HG03575 (cell line): ENCODE results near the gene PIGP.
"Not testable (repeated sequence)": the region's sequence is repeated elsewhere in the genome, so short reads cannot be mapped to it uniquely, and the experiment has no call there.

ENCODE experiments used
- ATAC-seq: cut with Tn5 transposase; IDR thresholded peaks from one replicate; pipeline ENCODE4 v1.9.1; 2021; ENCODE audit not compliant: unreplicated experiment, insufficient number of reproducible peaks, low FRiP score; ENCODE audit errors: extremely low read depth

Gene PIGP

DNA sequence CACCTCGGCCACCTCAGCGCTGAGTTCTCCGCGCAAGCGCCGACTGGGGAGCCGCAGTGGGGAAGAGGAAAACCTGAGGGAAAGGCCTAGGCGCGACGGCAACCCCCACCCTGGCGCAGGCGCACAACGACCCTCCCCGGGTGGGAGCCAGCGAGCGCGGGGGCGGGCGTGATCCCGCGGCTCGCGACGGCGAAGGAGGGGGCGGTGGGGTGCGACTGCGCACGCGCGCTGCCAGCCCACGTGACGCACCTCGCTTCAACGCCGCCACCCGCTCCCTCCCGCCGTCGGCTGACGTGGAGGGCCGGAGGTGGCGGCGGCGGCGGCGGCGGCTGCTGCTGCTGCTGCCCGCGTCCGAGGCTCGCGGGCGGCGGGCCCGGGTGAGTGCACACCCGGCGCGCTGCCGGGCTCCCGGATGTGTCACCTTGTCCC lies at the start of gene PIGP, which contains the start of gene TTC3:
Gene PIGP, minus strand, starts transcription at position 84 of the 429 bp plus-strand sequence. CDS start 556 bp downstream, outside the sequence.
Gene TTC3, plus strand, starts transcription at position 267 of the 429 bp plus-strand sequence. CDS start 14,004 bp downstream, outside the sequence.
- no peak for ATAC-seq

DNA sequence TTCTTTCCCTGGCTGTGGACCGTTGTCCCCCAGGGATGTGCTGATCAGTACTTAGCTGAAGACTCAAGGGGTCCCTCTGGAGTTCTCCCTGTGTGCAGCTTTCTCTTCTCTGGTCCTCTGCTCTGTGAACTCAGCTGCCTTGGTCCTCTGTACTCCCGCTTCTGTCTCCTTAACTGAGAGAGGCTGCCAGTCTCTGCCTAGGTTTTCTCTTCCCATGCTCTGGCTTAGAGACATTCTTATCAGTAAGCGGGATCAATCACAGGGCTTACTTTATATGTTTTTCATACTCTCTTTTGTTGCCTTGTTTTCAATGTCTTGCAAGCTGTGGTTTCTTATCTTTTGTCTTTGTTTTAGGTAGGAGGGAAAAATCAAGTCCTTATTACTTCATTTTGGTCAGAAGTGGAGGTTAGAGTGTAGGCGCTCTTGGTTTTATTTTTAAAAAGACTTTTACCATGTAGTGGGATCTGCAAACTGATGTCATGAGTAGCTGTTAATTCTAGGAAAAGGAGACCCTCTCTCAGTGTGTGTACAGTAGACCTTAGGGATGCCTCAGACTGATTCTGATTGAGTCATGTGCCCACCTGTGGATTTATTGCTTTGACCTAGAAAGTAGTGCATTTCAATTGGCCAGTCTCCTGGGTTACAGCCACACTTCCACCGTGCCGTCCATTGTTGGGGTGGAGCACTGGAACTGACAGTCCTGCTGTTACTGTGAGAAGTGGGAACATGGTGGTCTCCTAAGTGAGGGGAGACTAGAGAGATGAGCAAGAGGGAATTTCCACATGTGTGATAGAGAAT lies 46.7 kb upstream of the PIGP start:
- ATAC-seq: no peak

DNA sequence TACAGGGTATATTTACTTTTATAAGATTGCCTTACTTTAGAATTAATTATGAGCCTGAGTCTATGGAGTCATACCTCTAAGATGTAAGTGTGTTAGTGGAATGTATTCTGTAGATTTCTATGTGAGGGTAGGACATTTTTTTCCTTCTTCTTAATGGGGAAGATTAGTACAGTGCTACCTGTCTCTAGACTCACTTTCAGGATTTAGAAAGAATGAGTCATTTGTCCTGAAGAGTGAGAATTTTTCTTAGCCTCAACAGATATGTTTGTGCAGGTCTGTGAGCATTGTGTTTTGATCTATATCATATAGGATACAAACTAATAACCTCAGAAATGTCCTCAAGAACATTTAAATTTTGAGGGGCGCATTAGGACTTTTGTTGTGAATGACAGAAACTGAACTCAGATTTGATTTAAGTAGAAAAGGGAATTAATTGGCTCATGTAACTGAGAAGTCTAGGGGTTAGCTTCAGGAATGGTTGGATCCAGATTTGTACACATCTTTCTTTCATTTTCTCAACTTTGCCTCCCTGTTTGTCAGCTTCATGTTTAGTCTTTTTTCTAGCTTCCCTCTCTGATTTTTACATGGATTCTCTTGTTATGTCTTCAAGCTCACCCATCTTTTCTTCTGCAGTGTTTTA lies 45.4 kb upstream of the PIGP start:
- ATAC-seq: no peak

DNA sequence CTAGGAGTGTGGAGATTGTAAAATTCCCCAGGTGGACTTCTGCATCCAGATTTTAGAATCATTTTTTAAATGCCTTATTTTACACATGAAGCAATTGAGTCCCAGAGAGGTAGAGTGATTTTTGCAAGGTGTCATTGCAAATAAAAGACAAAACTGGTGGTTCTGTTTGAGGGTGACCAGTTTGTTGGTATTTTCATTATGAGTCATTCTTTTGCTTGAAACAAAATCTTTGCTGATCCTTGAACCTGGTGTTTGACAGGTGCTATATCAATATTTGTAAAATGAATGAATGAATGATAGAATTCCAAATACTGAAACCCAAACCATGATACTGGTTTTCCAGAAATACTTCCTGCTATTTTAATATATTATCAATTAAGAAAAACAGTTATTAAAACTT lies 44.3 kb upstream of the PIGP start:
- ATAC-seq: no peak

DNA sequence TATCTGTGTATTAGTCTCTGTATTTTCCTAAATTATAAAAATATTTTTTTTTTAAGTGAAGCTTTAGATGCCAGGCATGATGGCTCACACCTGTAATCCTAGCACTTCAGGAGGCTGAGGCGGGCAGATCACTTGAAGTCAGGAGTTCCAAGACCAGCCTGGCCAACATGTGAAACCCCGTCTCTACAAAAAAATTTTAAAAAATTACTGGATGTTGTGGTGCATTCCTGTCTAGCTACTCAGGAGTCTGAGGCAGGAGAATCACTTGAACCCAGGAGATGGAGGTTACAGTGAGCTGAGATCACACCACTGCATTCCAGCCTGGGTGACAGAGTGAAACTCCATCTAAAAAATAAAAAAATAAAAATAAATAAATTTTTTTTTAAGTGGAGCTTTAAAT lies 43.6 kb upstream of the PIGP start:
- not testable (repeated sequence) for ATAC-seq

DNA sequence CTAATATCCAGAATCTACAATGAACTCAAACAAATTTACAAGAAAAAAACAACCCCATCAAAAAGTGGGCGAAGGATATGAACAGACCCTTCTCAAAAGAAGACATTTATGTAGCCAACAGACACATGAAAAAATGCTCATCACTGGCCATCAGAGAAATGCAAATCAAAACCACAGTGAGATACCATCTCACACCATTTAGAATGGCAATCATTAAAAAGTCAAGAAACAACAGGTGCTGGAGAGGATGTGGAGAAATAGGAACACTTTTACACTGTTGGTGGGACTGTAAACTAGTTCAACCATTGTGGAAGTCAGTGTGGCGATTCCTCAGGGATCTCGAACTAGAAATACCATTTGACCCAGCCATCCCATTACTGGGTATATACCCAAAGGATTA lies 41.4 kb upstream of the PIGP start:
- not testable (repeated sequence) for ATAC-seq

DNA sequence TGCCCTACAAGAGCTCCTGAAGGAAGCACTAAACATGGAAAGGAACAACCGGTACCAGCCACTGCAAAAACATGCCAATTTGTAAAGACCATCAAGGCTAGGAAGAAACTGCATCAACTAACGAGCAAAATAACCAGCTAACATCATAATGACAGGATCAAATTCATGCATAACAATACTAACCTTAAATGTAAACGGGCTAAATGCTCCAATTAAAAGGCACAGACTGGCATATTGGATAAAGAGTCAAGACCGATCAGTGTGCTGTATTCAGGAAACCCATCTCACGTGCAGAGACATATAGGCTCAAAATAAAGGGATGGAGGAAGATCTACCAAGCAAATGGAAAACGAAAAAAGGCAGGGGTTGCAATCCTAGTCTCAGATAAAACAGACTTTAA lies 38.2 kb upstream of the PIGP start:
- not testable (repeated sequence) for ATAC-seq

DNA sequence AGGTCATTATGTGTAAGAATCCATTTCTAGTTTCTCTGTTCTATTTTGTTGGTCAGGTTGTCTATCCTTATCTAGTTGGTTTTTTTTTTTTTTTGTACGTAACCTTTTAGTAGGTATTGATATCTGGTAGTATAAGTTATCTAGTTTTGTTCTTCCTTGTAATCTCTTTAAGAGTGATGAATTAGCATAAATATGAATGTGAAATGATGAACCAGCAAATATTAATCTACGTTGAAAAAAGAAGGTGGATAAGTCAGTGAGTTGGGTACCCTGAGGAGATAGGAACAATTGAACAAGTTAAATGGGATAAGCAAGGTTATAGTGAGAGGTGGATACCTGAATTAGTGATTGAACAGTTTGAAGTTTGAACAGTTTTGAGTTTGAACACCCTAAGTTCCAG lies 34.1 kb upstream of the PIGP start:
- ATAC-seq: no peak

DNA sequence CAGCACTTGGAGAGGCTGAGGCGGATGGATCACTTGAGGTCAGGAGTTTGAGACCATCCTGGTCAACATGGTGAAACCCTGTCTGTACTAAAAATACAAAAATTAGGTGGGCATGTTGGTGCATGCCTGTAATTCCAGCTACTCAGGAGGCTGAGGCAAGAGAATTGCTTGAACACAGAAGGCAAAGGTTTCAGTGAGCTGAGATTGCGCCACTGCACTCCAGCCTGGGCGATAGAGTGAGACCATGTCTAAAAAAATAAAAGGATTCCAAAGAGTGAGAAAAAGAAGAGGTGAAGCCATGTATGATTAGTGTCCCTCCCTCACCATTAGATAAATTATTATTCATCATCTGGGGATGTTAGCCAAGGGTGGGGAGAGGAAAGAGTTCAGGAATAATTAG lies 29.9 kb upstream of the PIGP start:
- ATAC-seq: not testable (repeated sequence)

DNA sequence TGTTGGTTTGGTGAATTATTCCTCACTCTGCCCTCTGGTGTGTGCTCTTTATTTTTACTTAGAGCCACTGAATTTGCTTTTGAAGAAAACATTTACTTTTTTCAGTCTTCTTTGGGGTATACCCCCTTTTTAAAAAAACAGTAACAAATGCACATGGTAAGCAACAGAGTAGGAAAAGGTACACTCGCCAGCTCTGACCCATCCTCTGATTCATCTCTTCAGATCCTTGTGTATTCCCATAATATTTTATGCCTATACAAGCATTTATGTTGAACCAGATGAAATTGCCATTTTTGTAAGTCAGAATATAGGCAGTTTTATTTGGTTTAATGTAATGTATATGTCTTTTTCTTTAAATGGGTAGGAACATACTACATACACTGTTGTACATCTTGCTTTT lies 28.5 kb upstream of the PIGP start:
- no peak for ATAC-seq

DNA sequence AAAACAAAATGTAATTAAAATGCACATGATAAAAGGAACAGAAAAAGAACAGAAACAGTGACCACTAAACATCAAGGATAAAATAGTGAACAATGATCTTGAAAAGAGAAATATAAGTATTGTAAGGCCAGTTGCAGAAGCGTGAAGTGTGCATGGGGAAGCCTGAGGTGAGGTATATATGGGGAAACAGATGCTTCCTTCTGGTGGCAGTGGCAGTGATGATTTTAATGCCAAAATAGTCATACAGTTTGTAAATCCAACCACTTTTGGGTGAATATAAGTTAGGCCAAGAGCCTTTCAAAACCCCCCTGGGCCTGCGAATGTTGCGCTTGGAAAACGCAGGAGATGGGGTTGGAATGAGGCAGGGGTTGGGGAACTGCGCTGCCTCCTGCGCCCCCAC lies 27.4 kb upstream of the PIGP start:
- ATAC-seq: no peak

DNA sequence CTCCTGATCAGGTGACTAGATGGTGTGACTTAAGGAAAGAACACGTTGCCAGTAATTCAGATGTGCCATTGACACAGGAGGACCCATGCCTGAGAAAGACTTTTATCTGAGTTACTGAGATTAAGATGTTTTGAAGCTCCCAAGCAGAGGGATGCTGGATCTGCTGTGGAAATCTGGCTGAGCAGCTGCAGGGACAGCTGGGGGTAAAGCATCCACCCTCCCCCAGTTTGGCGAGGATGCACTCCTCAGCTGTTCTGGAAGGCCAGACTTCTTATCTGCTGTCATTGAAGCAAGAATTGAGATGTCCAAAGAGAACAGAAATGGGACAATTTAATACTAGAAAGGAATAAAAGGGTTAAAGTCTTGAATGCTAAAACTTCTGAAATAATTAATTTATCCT lies 25.9 kb upstream of the PIGP start:
- ATAC-seq: no peak

DNA sequence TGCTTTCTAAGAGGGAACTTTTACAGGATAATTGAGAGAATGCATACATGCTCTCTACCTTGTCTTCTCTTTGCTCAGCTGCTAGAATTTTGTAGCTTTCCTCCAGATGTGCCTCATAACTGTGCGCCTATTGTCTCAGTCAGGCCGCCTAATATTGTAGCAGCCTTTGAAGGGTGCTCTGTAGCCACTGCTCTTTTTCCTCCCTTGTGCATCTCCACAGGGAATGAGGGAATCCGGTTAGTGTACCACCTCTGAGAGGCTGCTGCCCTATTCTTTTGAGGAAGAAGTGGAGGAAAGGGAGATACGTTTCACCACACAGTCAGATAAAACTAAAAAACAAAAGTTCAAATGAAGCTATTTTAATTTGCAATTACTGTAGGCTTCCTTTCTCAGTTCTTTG lies 22.9 kb upstream of the PIGP start:
- ATAC-seq: no peak

DNA sequence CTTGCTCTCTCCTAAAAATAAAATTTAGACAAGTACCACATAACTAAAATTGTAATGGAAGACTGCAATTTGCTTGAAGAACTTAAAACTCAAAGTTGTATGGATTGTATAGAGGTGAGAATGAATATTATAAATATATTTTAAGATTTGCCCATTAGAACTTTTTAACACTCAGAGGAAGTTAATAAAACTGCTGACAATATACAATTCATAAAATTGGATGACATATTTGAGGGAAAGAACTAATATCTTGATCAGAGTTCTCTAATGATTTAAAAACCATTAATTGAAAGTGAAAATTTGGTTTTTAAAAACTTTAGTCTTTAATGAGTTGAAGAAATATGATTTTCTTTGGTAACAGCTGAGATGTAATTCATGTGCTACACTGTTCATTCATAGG lies 21.1 kb upstream of the PIGP start:
- no peak for ATAC-seq

DNA sequence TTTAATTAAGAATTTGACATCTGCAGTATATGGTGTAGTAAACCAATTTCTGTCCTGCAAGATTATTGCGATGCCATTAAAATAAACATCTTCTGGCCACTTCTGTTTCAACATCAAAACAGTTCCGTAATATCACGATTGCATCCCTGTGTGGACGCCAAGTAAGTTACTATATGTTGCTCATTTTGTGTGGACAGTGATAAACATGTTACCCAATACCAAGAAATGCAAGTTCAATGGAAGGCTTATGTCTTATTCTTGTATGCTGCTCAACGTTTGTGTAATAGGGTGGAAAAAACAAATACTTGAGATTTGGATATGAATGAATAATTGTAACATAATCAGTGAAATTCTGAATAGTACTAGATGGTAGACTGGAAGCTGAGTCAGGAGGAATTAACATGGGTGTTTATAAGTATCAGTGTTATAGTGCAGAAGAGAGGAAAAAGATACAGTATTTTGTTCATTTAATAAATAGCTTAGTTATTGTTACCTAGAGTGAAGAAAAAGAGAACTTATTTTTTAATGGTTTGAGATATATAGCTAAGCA lies 15.4 kb upstream of the PIGP start:
- ATAC-seq: no peak

DNA sequence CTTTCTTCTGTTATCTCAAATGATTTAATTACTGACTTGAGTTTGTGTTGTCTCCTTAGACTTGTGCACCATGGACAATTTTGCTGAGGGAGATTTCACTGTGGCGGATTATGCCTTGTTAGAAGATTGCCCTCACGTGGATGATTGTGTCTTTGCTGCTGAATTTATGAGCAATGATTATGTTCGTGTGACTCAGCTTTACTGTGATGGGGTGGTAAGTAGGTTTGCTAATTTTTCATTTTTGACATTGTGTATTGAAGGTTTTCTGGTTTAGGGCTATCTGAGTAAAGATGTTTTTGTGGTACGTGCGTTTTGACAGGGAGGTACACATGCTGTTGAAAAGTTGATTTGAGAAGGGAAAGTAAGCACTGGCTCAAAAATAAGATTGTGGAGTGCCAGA lies 14.3 kb upstream of the PIGP start:
- no peak for ATAC-seq

DNA sequence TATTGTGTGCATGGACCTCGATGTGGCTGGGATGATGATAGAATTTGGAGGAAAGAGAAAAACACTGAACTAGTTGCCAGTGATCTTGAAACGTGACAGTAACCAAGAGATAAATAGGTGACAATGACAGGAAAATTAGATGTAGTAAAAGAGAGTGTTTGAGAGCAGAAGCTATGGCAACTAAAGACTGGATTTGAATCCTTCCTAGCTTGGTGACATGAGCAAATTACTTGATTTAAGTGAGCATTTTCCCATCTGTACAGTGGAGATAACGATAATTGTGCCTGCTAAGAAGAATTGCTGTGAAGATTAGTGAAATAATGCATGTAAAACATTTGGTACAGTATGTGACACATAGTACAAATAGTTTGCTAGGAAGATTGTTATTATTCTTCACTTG lies 12.9 kb upstream of the PIGP start:
- ATAC-seq: no peak

DNA sequence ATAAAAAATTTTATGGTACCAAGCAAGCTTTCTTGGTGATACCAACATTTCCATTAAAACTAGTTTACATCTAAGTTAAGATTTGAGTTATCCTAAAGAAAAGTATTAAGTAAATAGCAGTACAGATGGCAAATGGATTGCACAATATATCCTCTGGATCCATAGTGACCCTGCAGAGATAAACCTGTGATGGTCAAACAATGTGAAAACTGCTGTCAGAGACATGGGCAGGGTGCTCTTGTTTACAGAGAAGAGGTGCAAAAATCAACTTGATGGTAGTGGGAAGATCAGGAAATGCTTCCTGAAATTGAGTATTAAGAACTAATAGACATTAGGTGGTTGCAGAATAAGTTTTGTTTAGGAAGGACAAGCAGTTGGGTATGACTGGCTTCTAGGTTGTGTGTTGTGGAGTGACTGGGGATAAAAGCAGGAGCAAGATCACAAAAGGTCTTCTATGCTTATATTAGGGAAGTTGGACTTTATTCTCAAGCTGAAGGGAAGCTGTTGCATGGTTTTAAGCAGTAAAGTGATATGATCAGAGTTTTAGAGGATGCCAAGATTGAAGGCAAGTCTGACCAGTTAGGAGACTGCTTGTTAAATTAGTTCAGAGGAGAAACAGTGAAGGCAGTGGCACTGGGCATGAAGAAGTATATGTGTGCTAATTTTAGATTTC lies 10.1 kb upstream of the PIGP start:
- ATAC-seq: no peak

DNA sequence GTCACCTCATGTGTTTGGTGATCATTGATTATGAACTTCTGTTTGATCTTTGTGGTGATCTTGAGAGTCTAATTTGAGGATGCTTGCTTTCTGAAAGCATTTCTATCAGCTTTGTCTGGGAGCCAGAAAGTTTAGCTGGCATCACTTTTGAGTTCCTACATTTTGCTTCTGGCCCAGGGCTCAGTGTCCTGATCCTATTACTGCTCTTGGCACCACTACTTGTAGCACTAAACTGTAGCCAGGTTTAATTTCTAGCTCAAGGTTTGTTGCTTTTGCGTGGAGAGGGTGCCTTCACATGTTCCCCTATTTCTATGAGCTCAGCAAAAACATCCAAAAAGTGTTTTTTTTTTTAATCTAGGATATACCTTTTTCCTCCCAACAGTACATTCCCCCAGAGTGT lies 9.5 kb upstream of the PIGP start:
- ATAC-seq: no peak
